Stimulated activated CD4-positive, alpha-beta T cell treated with anti-CD3 and anti-CD28 coated beads, Interleukin-4, amount 100 ng/mL, for 4 hours (primary cell): ENCODE data around the gene TRMT44.
A peak's percentile ranks its signal among the peaks of the same experiment; 100 is the strongest.
"Not testable (repeated sequence)": the region's sequence is repeated elsewhere in the genome, so short reads cannot be mapped to it uniquely, and the experiment has no call there.

Experiments
- DNase-seq, 2 experiments: peaks; one replicate each; pipeline ENCODE4 v3.0.0-alpha.2; 2020

The TRMT44 gene

GRCh38 chr4:8440492-8441311 is at the start of gene TRMT44, which contains the start of gene ACOX3:
Gene TRMT44, plus strand, starts transcription at chr4:8440777. Its CDS starts 46 bp downstream, at chr4:8440823.
Gene ACOX3, minus strand, starts transcription at chr4:8440723. Its CDS starts 24,202 bp downstream, at chr4:8416521.
- DNase-seq: peak; percentile 92 to 95

GRCh38 chr4:8391071-8391470 is 49.5 kb upstream of the TRMT44 start:
- no peak for DNase-seq

GRCh38 chr4:8391972-8392371 is 48.6 kb upstream of the TRMT44 start:
- no peak for DNase-seq

GRCh38 chr4:8392591-8393190 is 47.9 kb upstream of the TRMT44 start:
- no peak for DNase-seq

GRCh38 chr4:8393593-8394038 is 47.0 kb upstream of the TRMT44 start:
- DNase-seq: no peak

- no peak for DNase-seq
Measured at GRCh38 chr4:8394061-8394519, 46.5 kb upstream of the TRMT44 start.

- DNase-seq: no peak
Measured at GRCh38 chr4:8394806-8395205, 45.8 kb upstream of the TRMT44 start.

GRCh38 chr4:8395504-8396296 is 44.9 kb upstream of the TRMT44 start:
- no peak for DNase-seq

- DNase-seq: no peak
Measured at GRCh38 chr4:8396762-8397406, 43.7 kb upstream of the TRMT44 start.

GRCh38 chr4:8398347-8398746 is 42.2 kb upstream of the TRMT44 start:
- DNase-seq: no peak

GRCh38 chr4:8399298-8399697 is 41.3 kb upstream of the TRMT44 start:
- no peak for DNase-seq

GRCh38 chr4:8400632-8401325 is 39.8 kb upstream of the TRMT44 start:
- DNase-seq: no peak

- DNase-seq: no peak
Measured at GRCh38 chr4:8401665-8402064, 38.9 kb upstream of the TRMT44 start.

- DNase-seq: no peak
Measured at GRCh38 chr4:8402181-8402597, 38.4 kb upstream of the TRMT44 start.

- no peak for DNase-seq
Measured at GRCh38 chr4:8402640-8403039, 37.9 kb upstream of the TRMT44 start.

GRCh38 chr4:8403173-8403753 is 37.3 kb upstream of the TRMT44 start:
- DNase-seq: peak; percentile 17 to 58

GRCh38 chr4:8403976-8404375 is 36.6 kb upstream of the TRMT44 start:
- DNase-seq: no peak

GRCh38 chr4:8404791-8405515 is 35.6 kb upstream of the TRMT44 start:
- DNase-seq: no peak

- DNase-seq: no peak
Measured at GRCh38 chr4:8405516-8405875, 35.1 kb upstream of the TRMT44 start.

- not testable (repeated sequence) for DNase-seq
Measured at GRCh38 chr4:8406887-8407286, 33.7 kb upstream of the TRMT44 start.

- no peak for DNase-seq
Measured at GRCh38 chr4:8407316-8407715, 33.3 kb upstream of the TRMT44 start.
